ENCODE data around the gene ZFP64. TPM values are rescaled to one million over a fixed set of nuclear protein-coding genes. Genes with fewer than 3 reads are reported as not detected.

ZFP64 gene
- total RNA-seq, 2 donors from 2014 or later: 6.7 to 8.6 TPM

DNA sequence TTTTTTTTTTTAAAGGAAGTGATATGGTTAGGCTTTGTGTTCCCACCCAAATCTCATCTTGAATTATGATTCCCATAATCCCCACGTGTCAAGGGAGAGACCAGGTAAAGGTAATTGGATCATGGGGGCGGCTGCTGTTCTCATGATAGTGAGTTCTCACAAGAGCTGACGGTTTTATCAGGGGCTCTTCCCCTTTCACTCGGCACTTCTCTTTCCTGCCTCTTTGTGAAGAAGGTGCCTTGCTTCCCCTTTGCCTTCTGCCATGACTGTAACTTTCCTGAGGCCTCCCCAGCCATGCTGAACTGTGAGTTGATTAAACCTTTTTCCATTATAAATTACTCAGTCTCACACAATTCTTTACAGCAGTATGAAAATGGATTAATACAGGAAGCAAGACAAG, 64.3 kb downstream of the ZFP64 start:
- intact Hi-C loops (cut with DNase I): loop anchor here in 1 of 2 donors (5.0 kb wide), 1 partner anchor 1420 kb away; no protein-coding TSS in a partner anchor
- ATAC-seq (no peak), DNase-seq (no peak)

GRCh38 chr20:52124821-52125220, 66.8 kb downstream of the ZFP64 start:
- ATAC-seq (no peak), DNase-seq (no peak)
- intact Hi-C loops (cut with DNase I): loop anchor here in 1 of 2 donors (5.0 kb wide), 1 partner anchor 1422 kb away; no protein-coding TSS in a partner anchor

- intact Hi-C loops (cut with DNase I): no loop called here
- no peak for ATAC-seq
- no peak for DNase-seq
These were observed 72.9 kb downstream of the ZFP64 start for GRCh38 chr20:52118696-52119095.

DNA sequence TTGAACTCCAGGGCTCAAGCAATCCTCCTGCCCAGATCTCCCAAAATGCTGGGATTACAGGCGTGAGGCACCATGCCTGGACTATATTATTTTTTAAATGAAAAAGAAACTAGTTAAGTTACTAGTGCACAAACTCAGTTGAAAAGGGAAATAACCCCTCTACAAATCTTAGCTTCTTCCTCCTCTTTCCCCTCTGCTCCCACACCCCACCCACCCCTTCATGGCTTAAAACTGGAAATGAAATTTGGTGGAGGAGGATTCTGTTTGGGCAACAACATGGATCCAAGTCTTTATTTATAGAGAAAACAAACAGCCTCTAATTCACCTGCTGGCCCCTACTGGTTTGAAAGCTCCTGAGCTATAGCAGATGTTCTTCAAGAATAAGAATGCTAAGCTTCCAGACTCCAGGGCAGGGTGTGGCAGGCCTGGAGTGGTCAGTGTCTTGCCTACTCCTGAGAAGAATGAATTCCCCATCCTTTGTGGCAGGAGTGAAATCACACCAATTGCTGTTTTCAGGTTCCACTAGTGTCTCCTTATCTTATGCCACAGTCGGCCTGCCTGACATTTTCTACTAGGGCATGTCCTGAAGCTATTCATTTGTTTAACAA, 73.5 kb downstream of the ZFP64 start:
- intact Hi-C loops (cut with DNase I): no loop called here
- no peak for DNase-seq
- ATAC-seq: no peak

GRCh38 chr20:52110456-52110855, 81.1 kb downstream of the ZFP64 start:
- DNase-seq (no peak), ATAC-seq (no peak)
- intact Hi-C loops (cut with DNase I): no loop called here

- intact Hi-C loops (cut with DNase I): no loop called here
- ATAC-seq: peak in 1 of 2 donors; percentile 43
- no peak for DNase-seq
These were observed 85.8 kb downstream of the ZFP64 start for GRCh38 chr20:52105442-52106422.

DNA sequence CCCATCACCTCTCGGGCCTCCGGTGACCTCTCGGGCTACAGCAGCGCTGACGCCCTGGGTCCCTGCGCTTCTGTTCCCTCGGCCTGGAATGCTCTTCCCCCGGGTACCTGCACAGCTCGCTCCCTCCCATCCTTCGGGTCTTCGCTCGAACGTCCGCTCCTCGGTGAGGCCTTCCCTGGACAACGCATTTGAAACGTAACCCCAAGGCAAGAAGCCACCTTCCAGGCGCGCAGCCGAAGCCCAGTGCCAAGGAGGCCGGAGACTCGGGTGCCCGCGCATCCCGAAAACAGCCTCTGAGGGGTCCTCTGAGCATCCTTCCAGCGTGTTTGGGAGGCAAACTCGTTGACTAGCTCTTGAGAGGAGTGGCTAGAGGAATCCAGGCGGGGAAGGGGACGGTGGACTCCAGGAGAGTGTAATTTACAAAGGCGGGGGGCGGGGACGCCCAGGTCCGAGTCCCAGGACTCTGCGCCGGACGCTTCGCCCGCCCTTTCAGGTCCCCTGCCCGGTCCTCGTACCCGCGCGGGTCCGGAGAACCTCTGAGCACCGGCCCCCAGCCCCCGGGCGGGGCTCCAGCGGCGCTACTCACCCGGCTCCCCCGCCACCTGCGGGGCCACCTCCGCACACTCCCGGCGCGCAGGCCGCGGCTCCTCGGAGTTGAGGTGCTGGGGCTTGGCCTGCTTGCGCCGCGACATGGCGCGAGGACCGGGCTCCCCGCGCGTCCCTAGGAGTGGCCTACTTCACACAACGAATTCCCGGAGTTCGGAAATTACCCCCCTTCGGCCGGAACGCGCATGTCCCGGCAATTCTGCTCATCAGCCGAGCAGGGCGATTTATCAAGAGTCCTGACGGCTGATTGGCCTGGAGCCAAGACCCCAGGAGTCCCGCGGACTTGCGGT, 86.8 kb downstream of the ZFP64 start:
- ATAC-seq (peak; percentile 30 to 48), DNase-seq (peak; percentile 40)
- intact Hi-C loops (cut with DNase I): no loop called here

DNA sequence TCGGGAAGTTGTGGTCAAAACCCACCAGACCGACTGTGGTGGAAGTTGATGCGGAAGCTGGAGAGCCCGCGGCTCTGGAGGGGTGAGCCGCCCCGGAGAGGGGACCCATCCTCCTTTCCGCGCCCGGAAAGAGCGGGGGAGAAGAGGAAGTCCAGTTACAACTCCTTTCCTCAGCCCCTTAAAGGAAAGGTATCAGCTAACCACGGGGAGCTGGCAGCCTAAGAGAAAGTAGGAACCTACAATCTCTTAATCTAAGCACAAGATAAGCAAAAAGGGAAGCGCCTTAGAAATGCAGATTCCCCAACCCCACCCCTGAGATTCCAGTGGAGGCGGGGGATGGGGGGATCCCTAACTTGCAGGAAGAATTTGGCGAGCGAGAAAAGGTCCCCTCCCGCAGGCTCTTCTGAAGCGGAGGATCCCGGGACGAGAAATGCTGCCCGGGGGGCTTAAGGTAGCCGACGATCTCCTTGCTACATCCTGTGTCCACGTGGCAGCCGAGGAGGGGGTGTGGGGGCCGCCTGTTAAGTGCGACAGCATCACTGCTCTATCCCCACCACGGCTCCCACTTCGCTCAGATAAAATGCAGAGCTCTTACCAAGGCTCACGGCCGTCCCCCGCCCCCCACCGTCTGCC, 87.5 kb downstream of the ZFP64 start:
- intact Hi-C loops (cut with DNase I): no loop called here
- ATAC-seq: peak in 1 of 2 donors; percentile 21
- DNase-seq: no peak

GRCh38 chr20:52103335-52103912, 88.2 kb downstream of the ZFP64 start:
- ATAC-seq: peak in 1 of 2 donors; percentile 9
- intact Hi-C loops (cut with DNase I): no loop called here
- DNase-seq: no peak

GRCh38 chr20:52102559-52102958, 89.0 kb downstream of the ZFP64 start:
- DNase-seq (no peak), ATAC-seq (no peak)
- intact Hi-C loops (cut with DNase I): no loop called here

DNA sequence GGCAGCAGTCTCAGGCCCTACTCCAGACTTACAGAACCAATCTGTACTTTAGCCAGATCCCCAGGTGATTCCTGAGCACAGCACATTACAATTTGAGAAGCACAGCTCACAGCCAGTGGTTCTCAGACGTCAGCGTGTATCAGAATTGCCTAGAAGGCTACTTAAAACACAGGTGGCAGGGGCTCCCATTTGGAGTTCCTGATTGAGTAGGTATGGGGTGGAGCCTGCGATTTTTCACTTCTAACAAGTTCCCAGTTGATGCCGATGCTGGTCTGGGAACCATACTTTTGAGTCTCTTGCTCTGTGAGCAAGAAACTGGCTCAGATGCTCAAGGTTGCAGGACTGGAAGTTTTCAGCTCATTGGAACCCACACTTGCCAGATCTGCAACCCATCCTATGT, 89.5 kb downstream of the ZFP64 start:
- ATAC-seq (no peak), DNase-seq (no peak)
- intact Hi-C loops (cut with DNase I): no loop called here

Measured in left cardiac atrium (tissue), 4 donors.